Measurements from ENCODE around the gene TAS2R19.

DNA sequence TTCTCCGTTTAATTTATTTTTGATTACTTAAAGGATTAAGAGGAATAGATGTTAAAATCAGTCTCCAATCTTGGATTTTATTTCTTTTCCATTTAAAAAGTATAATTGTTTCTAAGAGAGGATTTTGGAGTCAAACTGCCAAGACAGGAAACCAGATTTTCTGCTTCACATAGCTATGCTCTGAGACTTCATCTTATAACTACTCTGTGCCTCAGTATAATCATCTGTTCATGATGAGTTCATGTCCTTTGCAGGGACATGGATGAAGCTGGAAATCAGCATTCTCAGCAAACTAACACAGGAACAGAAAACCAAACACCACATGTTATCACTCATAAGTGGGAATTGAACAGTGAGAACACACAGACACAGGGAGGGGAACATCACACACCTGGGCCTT is 17.7 kb upstream of the TAS2R19 start:
- TF ChIP-seq, protein P1, sequence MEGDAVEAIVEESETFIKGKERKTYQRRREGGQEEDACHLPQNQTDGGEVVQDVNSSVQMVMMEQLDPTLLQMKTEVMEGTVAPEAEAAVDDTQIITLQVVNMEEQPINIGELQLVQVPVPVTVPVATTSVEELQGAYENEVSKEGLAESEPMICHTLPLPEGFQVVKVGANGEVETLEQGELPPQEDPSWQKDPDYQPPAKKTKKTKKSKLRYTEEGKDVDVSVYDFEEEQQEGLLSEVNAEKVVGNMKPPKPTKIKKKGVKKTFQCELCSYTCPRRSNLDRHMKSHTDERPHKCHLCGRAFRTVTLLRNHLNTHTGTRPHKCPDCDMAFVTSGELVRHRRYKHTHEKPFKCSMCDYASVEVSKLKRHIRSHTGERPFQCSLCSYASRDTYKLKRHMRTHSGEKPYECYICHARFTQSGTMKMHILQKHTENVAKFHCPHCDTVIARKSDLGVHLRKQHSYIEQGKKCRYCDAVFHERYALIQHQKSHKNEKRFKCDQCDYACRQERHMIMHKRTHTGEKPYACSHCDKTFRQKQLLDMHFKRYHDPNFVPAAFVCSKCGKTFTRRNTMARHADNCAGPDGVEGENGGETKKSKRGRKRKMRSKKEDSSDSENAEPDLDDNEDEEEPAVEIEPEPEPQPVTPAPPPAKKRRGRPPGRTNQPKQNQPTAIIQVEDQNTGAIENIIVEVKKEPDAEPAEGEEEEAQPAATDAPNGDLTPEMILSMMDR (IDR thresholded peaks at IDR 0.05) = no peak
- no peak for TF ChIP-seq POLR2A (IDR thresholded peaks at IDR 0.05)
